ENCODE data around the gene SMAD4. TPM values are rescaled to one million over a fixed set of nuclear protein-coding genes. Genes with fewer than 3 reads are reported as not detected.
A peak's percentile ranks its signal among the peaks of the same experiment; 100 is the strongest.

SMAD4 gene
- total RNA-seq, 2 donors from 2014 or later, result 132 to 133 TPM

DNA sequence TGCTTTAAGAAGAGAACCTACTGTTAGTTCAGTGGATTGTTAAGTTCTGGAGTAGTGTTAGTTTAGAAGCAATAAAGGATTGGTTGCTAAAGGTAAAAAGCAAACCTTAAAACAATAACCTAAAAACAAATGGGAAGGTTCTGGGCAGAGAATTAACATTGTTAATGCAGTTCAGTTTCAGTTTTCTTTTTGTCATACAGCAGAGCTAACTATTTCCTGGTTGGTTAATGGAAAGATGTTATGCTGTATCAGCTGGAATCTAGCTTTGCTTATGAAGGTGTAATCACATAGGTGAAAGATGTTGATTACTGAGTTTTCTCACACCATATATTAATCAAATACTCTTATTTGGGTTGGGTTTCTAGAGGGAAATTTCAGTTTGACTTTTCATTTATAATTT, 23.8 kb downstream of the SMAD4 start:
- no peaks in the 10 kb centered on the region for H3K27me3 ChIP-seq (ENCODE audit: control insufficient read depth, insufficient read depth, low read length, poor library complexity, severe bottlenecking)
- H3K4me1 Mint-ChIP-seq, result peaks cover 26% of the 10 kb centered on the region
- H3K36me3 Mint-ChIP-seq (ENCODE audit: low read depth), result peaks cover 55% of the 10 kb centered on the region
- H3K27ac ChIP-seq (ENCODE audit: low read depth, low read length), result no peak overlapping the region
- H3K27ac Mint-ChIP-seq, result peak overlapping the region; percentile 47
- no peaks in the 10 kb centered on the region for H3K4me1 ChIP-seq (ENCODE audit: control insufficient read depth, insufficient read depth, low read length)
- H3K4me3 Mint-ChIP-seq, result no peak overlapping the region
- no peaks in the 10 kb centered on the region for H3K27me3 Mint-ChIP-seq (ENCODE audit: insufficient read depth)
- H3K9me3 ChIP-seq (ENCODE audit: control insufficient read depth, low read length), result no peaks in the 10 kb centered on the region
- H3K4me3 ChIP-seq (ENCODE audit: low read length), result no peak overlapping the region
- H3K9me3 Mint-ChIP-seq, result no peaks in the 10 kb centered on the region
- no peak for DNase-seq
- TF ChIP-seq, protein P1, sequence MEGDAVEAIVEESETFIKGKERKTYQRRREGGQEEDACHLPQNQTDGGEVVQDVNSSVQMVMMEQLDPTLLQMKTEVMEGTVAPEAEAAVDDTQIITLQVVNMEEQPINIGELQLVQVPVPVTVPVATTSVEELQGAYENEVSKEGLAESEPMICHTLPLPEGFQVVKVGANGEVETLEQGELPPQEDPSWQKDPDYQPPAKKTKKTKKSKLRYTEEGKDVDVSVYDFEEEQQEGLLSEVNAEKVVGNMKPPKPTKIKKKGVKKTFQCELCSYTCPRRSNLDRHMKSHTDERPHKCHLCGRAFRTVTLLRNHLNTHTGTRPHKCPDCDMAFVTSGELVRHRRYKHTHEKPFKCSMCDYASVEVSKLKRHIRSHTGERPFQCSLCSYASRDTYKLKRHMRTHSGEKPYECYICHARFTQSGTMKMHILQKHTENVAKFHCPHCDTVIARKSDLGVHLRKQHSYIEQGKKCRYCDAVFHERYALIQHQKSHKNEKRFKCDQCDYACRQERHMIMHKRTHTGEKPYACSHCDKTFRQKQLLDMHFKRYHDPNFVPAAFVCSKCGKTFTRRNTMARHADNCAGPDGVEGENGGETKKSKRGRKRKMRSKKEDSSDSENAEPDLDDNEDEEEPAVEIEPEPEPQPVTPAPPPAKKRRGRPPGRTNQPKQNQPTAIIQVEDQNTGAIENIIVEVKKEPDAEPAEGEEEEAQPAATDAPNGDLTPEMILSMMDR (conservative IDR thresholded peaks at IDR 0.05), result no peak
- no peak overlapping the region for H3K9ac ChIP-seq (ENCODE audit: extremely low read depth, low read length, poor library complexity, severe bottlenecking)
- H3K36me3 ChIP-seq (ENCODE audit: control insufficient read depth, insufficient read depth, low read length), result peaks cover 84% of the 10 kb centered on the region

DNA sequence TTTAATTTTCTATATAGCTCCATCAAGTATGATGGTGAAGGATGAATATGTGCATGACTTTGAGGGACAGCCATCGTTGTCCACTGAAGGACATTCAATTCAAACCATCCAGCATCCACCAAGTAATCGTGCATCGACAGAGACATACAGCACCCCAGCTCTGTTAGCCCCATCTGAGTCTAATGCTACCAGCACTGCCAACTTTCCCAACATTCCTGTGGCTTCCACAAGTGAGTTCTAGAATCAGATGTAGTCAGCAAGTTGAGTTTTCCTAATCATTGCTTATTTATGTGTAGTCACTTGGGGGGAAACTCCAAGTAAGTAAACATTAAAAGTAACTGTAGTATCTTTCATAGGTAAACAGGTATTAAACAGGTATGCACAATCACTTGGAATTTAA, 24.8 kb downstream of the SMAD4 start:
- H3K27ac Mint-ChIP-seq, result no peak overlapping the region
- peaks cover 84% of the 10 kb centered on the region for H3K36me3 ChIP-seq (ENCODE audit: control insufficient read depth, insufficient read depth, low read length)
- peaks cover 21% of the 10 kb centered on the region for H3K4me1 Mint-ChIP-seq
- TF ChIP-seq, protein P1 (conservative IDR thresholded peaks at IDR 0.05), result no peak
- H3K36me3 Mint-ChIP-seq (ENCODE audit: low read depth), result peaks cover 58% of the 10 kb centered on the region
- H3K27me3 ChIP-seq (ENCODE audit: control insufficient read depth, insufficient read depth, low read length, poor library complexity, severe bottlenecking), result no peaks in the 10 kb centered on the region
- H3K4me3 Mint-ChIP-seq, result no peak overlapping the region
- H3K9me3 ChIP-seq (ENCODE audit: control insufficient read depth, low read length), result no peaks in the 10 kb centered on the region
- H3K27ac ChIP-seq (ENCODE audit: low read depth, low read length), result no peak overlapping the region
- no peak for DNase-seq
- no peak overlapping the region for H3K4me3 ChIP-seq (ENCODE audit: low read length)
- H3K9ac ChIP-seq (ENCODE audit: extremely low read depth, low read length, poor library complexity, severe bottlenecking), result no peak overlapping the region
- 95 to 100% methylated on average over 2 to 3 of the region's 3 CpGs for WGBS, 2 experiments (ENCODE audit: insufficient coverage in 1 of 2, insufficient read length in 1 of 2)
- H3K27me3 Mint-ChIP-seq (ENCODE audit: insufficient read depth), result no peaks in the 10 kb centered on the region
- H3K9me3 Mint-ChIP-seq, result no peaks in the 10 kb centered on the region
- H3K4me1 ChIP-seq (ENCODE audit: control insufficient read depth, insufficient read depth, low read length), result no peaks in the 10 kb centered on the region

DNA sequence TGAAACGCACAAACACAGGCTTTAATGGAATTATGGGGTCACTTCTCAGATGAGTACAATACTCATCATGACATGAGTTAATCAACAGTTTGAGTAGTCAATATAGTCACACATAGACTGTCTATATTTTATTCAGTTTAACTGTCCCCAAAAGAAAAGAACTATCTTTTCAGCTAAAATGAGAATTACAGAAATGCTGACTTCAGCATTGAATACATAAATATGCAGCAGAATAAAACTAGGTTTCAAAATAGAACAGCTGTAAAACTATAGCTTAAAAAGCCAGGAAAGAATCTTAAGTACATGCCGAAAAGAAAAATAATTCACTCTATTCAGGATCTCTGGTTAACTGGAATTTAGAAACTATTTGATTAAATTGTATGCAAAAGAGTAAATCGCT, 30.0 kb downstream of the SMAD4 start:
- Mint-ChIP-seq H3K4me1 (no peaks in the 10 kb centered on the region), H3K27me3 (ENCODE audit: insufficient read depth) (no peaks in the 10 kb centered on the region), H3K9me3 (no peaks in the 10 kb centered on the region), H3K4me3 (no peak overlapping the region), H3K27ac (no peak overlapping the region), H3K36me3 (ENCODE audit: low read depth) (peaks cover 57% of the 10 kb centered on the region)
- no peak overlapping the region for H3K27ac ChIP-seq (ENCODE audit: low read depth, low read length)
- TF ChIP-seq, protein P1 (conservative IDR thresholded peaks at IDR 0.05), result no peak
- H3K4me3 ChIP-seq (ENCODE audit: low read length), result no peak overlapping the region
- no peaks in the 10 kb centered on the region for H3K9me3 ChIP-seq (ENCODE audit: control insufficient read depth, low read length)
- H3K36me3 ChIP-seq (ENCODE audit: control insufficient read depth, insufficient read depth, low read length), result peaks cover 80% of the 10 kb centered on the region
- no peaks in the 10 kb centered on the region for H3K4me1 ChIP-seq (ENCODE audit: control insufficient read depth, insufficient read depth, low read length)
- no peak overlapping the region for H3K9ac ChIP-seq (ENCODE audit: extremely low read depth, low read length, poor library complexity, severe bottlenecking)
- no peaks in the 10 kb centered on the region for H3K27me3 ChIP-seq (ENCODE audit: control insufficient read depth, insufficient read depth, low read length, poor library complexity, severe bottlenecking)
- no peak for DNase-seq
- WGBS, 2 experiments (ENCODE audit: insufficient coverage in 1 of 2, insufficient read length in 1 of 2), result 82 to 86% methylated on average over 3 of the region's 3 CpGs
